HCT116 (cell line): Measurements from ENCODE around the gene NT5DC3.

Source experiments
- POLR2A ChIP-seq: IDR thresholded peaks from 2 replicates; pipeline ENCODE4 v1.7.0; 2011; ENCODE audit warnings: borderline replicate concordance; ENCODE audit not compliant: insufficient read depth, insufficient read length; ENCODE audit errors: extremely low read depth
- TF ChIP-seq, protein P1 (sequence below), 3 experiments: fragments of 200-600 bp in 1 of 3; sonication (generic) in 1 of 3; IDR thresholded peaks in 2 of 3; conservative IDR thresholded peaks in 1 of 3; 2 replicates each; pipeline ENCODE4 v1.5.1; 2012 to 2017; ENCODE audit warnings: low read depth in 2 of 3, low read length in 2 of 3, antibody characterized with exemption in 1 of 3, borderline replicate concordance in 1 of 3, control low read depth in 1 of 3, mild to moderate bottlenecking in 1 of 3, mixed read lengths in 1 of 3, mixed run types in 1 of 3, moderate library complexity in 1 of 3; ENCODE audit not compliant: insufficient read depth in 1 of 3

DNA sequence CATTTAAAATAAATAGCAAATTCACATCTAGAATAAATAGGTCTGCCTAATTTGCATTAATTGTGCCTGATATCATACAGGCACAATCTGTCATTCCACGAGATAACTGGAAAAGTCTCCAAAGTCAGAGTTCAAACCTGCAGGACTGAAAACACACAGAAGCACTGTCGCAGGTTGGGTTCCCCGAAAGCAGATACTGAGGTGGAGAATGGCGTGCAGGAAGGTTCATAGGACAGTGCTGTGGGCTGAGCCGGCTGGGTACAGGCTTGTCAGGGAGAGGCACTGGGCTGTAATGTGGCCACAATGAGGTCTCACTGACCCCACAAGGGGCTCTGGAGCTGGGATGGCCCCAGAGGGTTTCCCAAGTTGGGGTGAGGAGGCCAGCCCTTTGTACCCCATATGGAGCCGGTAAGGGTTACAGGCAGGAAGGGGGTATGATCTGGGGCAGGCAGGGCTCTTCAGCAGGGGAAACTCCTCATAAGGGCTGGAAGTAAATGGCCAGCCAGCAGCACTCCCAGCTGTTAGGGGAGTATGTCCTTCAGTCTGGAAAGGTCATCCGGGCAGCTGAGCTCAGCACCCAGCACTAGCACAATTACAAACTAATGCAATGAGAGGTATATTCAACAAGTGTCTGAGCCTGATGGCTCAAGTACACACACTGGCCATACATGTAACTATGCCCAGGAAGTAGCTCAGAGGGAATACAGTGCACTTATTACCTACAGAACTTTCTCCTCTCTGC, 68.5 kb downstream of the NT5DC3 start:
- TF ChIP-seq, protein P1, sequence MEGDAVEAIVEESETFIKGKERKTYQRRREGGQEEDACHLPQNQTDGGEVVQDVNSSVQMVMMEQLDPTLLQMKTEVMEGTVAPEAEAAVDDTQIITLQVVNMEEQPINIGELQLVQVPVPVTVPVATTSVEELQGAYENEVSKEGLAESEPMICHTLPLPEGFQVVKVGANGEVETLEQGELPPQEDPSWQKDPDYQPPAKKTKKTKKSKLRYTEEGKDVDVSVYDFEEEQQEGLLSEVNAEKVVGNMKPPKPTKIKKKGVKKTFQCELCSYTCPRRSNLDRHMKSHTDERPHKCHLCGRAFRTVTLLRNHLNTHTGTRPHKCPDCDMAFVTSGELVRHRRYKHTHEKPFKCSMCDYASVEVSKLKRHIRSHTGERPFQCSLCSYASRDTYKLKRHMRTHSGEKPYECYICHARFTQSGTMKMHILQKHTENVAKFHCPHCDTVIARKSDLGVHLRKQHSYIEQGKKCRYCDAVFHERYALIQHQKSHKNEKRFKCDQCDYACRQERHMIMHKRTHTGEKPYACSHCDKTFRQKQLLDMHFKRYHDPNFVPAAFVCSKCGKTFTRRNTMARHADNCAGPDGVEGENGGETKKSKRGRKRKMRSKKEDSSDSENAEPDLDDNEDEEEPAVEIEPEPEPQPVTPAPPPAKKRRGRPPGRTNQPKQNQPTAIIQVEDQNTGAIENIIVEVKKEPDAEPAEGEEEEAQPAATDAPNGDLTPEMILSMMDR (IDR thresholded peaks at IDR 0.05 in 2 of 3, conservative IDR thresholded peaks at IDR 0.05 in 1 of 3; ENCODE audit: borderline replicate concordance in 1 of 3, insufficient read depth in 1 of 3, low read depth in 2 of 3, low read length in 2 of 3), result no peak
- TF ChIP-seq POLR2A, result no peak
